SHP77 (cell line): ENCODE data around the gene BEND6.
A peak's percentile ranks its signal among the peaks of the same experiment; 100 is the strongest.
"Not testable (repeated sequence)": the region's sequence is repeated elsewhere in the genome, so short reads cannot be mapped to it uniquely, and the experiment has no call there.

Source experiments
- DNase-seq, 2 experiments: peaks; one replicate each; lab custom pipeline; 2025; lab: John Stamatoyannopoulos, UW

The BEND6 gene

DNA sequence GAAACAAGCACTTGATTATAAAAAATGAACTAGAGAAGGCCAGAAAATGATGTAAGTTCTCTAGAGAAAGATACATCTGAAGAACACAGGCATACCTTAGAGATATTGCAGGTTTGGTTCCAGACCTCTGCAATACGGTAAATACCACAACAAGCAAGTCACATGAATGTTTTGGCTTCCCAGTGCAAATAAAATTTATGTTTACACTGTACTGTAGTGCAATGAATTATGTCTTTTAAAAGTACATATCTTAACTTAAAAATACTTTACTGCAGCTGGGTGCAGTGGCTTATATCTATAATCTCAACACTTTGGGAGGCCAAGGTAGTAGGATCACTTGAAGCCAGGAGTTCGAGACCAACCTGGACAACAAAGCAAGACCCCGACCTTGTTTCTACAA is 80.6 kb downstream of the BEND6 start:
- no peak for DNase-seq

- no peak for DNase-seq
Measured at GRCh38 chr6:57038906-57039305, 84.0 kb downstream of the BEND6 start.

DNA sequence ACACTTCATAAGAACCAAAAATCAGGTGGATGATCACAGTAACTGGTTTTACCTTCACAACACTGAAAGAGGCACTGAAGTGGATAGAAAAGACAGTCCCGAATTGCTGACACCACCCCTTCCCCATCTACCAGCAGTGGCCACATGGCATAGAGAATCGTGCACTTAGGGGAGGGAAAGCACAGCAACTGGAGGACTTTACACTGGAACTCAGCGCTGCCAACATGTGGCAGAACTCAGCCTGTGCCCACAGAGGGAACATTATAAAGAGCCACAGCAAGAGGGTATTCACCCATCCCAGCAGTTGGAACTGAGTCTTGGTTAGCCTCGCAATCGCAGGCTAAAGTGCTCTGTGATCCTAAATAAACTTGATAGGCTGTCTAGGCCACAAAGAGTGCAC is 85.1 kb downstream of the BEND6 start:
- DNase-seq, result peak in 1 of 2 experiments; percentile 8

- DNase-seq, result not testable (repeated sequence)
Measured at GRCh38 chr6:57044061-57044460, 89.2 kb downstream of the BEND6 start.

- DNase-seq, result no peak
Measured at GRCh38 chr6:57044568-57044967, 89.7 kb downstream of the BEND6 start.

- DNase-seq, result peak; percentile 88 to 94
Measured at GRCh38 chr6:57046332-57047256, 91.7 kb downstream of the BEND6 start, which contains the start of gene KIAA1586. Gene KIAA1586, plus strand, starts transcription at chr6:57046693. Its CDS starts 63 bp downstream, at chr6:57046756.

GRCh38 chr6:57047257-57047585 is 92.3 kb downstream of the BEND6 start:
- not testable (repeated sequence) for DNase-seq

DNA sequence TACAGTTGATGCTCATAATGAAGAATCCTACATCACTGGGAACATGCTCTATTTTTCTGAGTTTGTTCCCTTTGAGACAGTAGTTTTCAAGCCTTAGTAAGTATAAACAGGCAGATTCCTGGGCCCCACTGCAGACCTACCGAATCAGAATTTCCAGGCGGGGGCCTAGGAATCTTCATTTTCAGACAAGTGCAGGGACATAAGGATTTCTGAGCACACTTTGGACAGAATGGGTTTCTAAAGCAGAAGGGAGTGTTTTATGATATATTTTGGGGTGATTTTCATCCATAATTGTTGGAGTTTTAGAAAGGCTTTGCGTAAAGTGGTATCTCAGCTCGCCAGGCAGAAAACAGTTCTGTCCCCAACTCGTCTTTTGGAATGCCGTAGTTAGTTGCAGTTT is 93.0 kb downstream of the BEND6 start:
- not testable (repeated sequence) for DNase-seq

- no peak for DNase-seq
Measured at GRCh38 chr6:57048577-57048976, 93.7 kb downstream of the BEND6 start.

DNA sequence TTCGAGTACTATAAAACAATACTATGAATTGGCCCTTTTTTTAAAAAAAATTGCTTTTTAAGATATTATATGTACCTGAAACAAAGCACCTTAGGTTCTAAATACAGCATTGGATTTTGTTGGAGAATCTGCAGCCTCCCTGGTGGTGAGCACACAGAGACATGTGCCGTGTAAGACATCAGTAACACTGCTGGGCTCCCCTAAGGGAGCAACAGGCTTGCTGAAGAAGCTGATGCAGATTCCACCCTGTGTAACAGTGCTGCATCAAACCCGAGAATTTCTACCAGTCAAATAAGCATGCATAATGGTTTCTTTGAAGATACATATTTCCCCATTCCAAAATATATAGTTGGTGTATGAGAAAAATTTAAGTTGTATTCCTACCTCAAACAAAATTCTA is 108.9 kb downstream of the BEND6 start:
- DNase-seq, result no peak

DNA sequence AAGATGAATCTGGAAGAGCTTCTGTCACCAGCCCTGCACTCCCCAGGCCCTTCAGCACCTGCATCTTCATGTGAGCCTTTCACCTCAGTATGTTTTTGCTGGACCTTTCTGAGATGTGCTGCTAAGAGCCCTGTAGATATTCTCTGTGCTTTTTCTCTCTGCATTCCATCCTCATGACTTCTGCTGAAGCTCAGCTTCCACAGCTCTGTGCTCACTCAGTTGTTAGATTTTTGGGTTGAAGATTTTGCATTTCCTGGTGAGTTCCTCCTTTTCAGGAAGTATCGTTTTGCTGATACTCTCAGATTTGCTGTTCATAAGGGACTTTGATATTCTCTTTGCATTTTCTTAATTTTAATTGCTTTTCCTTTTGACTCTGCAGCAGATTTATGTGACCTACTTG is 109.9 kb downstream of the BEND6 start:
- no peak for DNase-seq

- no peak for DNase-seq
Measured at GRCh38 chr6:57068061-57068460, 113.2 kb downstream of the BEND6 start.

GRCh38 chr6:57069228-57069627 is 114.3 kb downstream of the BEND6 start:
- DNase-seq, result no peak

DNA sequence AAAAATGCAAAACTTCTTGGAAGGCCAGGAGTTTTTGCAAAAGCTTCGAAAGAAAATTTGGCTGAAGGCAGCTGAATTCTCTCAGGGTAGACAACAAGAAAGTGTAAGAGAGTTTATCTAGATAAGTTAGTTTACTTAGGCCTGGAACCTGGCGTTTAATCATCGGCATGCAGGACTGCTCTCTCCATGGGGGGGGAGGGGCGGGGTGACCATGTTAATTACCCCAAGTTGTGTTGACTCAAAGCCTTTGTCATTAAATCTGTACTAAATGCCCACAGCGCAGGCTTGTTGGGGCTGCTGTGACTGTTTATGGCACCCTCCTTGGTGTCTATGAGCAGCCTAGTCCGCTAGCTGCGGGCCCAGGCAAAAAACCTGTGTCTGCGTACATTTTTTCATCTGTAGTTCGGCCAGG is 115.0 kb downstream of the BEND6 start:
- no peak for DNase-seq

DNA sequence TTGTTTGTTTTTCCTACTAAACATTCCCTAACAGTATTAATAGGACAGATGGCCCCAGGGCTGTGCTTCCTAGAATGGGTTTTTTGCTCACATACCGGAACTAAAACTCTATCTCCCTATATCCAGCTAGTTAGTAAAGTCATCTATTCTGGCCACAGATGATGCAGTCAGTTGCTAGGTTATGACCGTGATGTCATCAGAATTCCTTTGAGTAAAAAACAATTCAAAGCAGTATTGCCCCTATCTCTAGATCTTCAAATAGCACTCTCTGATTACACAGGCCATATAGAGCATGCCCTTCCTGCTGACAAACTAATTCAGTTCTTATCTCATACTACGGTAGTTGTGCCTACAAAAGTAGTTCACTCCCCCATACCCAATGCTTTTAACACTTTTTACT is 117.2 kb downstream of the BEND6 start:
- DNase-seq, result no peak

GRCh38 chr6:57074383-57074782 is 119.5 kb downstream of the BEND6 start:
- no peak for DNase-seq

- DNase-seq, result no peak
Measured at GRCh38 chr6:57075092-57075491, 120.2 kb downstream of the BEND6 start.
